OCI-LY1 (cell line): ENCODE measurements around the gene PLXND1.

ENCODE experiments used
- H2AFZ ChIP-seq: fragments of 200-600 bp; sonication (generic), shearing (Covaris generic); 2 replicates; pipeline ENCODE4 v1.6.0; 2014; ENCODE audit warnings: antibody characterized with exemption, mild to moderate bottlenecking, low read length
- H3F3A ChIP-seq: fragments of 200-600 bp; sonication (generic), shearing (Covaris generic); 2 replicates; pipeline ENCODE4 v1.6.0; 2014; ENCODE audit warnings: mild to moderate bottlenecking, antibody characterized with exemption, low read length, moderate library complexity; ENCODE audit not compliant: insufficient read depth
- H3K27ac ChIP-seq: fragments of 200-600 bp; sonication (generic); 2 replicates; pipeline ENCODE4 v1.5.1; 2014; ENCODE audit warnings: low read length, mixed run types, mild to moderate bottlenecking, low read depth; ENCODE audit not compliant: poor library complexity, severe bottlenecking
- H3K27me3 ChIP-seq: fragments of 200-600 bp; sonication (generic); 2 replicates; pipeline ENCODE4 v1.6.0; 2014; ENCODE audit warnings: antibody characterized with exemption, mild to moderate bottlenecking, low read length, moderate library complexity; ENCODE audit not compliant: insufficient read depth
- H3K36me3 ChIP-seq: fragments of 200-600 bp; sonication (generic); 2 replicates; pipeline ENCODE4 v1.6.1; 2014; ENCODE audit warnings: mild to moderate bottlenecking, antibody characterized with exemption, low read length, moderate library complexity, mixed read lengths; ENCODE audit not compliant: insufficient read depth
- H3K4me1 ChIP-seq: fragments of 200-600 bp; sonication (generic); 2 replicates; pipeline ENCODE4 v1.5.1; 2014; ENCODE audit warnings: mild to moderate bottlenecking, low read length, moderate library complexity; ENCODE audit not compliant: insufficient read depth, severe bottlenecking
- H3K4me2 ChIP-seq: fragments of 200-600 bp; sonication (generic), shearing (Covaris generic); 2 replicates; pipeline ENCODE4 v1.6.1; 2014; ENCODE audit warnings: low read length
- H3K4me3 ChIP-seq: fragments of 200-600 bp; sonication (generic); 2 replicates; pipeline ENCODE4 v1.5.1; 2014; ENCODE audit warnings: low read length, low read depth, mild to moderate bottlenecking, mixed read lengths; ENCODE audit not compliant: poor library complexity, severe bottlenecking
- H3K79me2 ChIP-seq: fragments of 200-600 bp; shearing (Covaris generic); 2 replicates; pipeline ENCODE4 v1.6.1; 2016; ENCODE audit warnings: mixed run types, low read length, mixed read lengths; ENCODE audit not compliant: insufficient read depth
- H3K9ac ChIP-seq: fragments of 200-600 bp; sonication (generic), shearing (Covaris generic); 2 replicates; pipeline ENCODE4 v1.6.1; 2014; ENCODE audit warnings: mild to moderate bottlenecking, low read length, mixed read lengths
- H3K9me2 ChIP-seq: fragments of 200-600 bp; sonication (generic), shearing (Covaris generic); 2 replicates; pipeline ENCODE4 v1.6.1; 2014; ENCODE audit warnings: low read depth, mild to moderate bottlenecking, low read length, mixed read lengths
- H3K9me3 ChIP-seq: fragments of 200-600 bp; shearing (Covaris generic); 2 replicates; pipeline ENCODE4 v1.6.1; 2014; ENCODE audit warnings: low read length, mixed read lengths
- H4K20me1 ChIP-seq: fragments of 200-600 bp; sonication (generic), shearing (Covaris generic); 2 replicates; pipeline ENCODE4 v1.6.0; 2016; ENCODE audit warnings: mild to moderate bottlenecking, low read length; ENCODE audit not compliant: insufficient read depth
- CTCF ChIP-seq: fragments of 200-600 bp; sonication (generic), shearing (Covaris generic); IDR thresholded peaks from 2 replicates; pipeline ENCODE4 v1.5.1; 2017; ENCODE audit warnings: mild to moderate bottlenecking, antibody characterized with exemption, low read length, moderate library complexity, mixed read lengths
- EZH2 ChIP-seq: fragments of 200-600 bp; sonication (generic), shearing (Covaris generic); IDR thresholded peaks from 2 replicates; pipeline ENCODE4 v1.8.0; 2017; ENCODE audit warnings: borderline replicate concordance, mixed run types, mild to moderate bottlenecking, antibody characterized with exemption, low read length, moderate library complexity, mixed read lengths

The PLXND1 gene

GRCh38 chr3:129553719-129554118 is 52.8 kb downstream of the PLXND1 start:
- no peak overlapping the region for H3K4me2 ChIP-seq
- H3K79me2 ChIP-seq = no peaks in the 10 kb centered on the region
- H3K9ac ChIP-seq = no peak overlapping the region
- H3K9me2 ChIP-seq = no peaks in the 10 kb centered on the region
- H3K36me3 ChIP-seq = no peaks in the 10 kb centered on the region
- H3F3A ChIP-seq = no peaks in the 10 kb centered on the region
- H3K4me1 ChIP-seq = peaks cover 4% of the 10 kb centered on the region
- H3K4me3 ChIP-seq = no peak overlapping the region
- H3K27me3 ChIP-seq = peaks cover 28% of the 10 kb centered on the region
- H3K9me3 ChIP-seq = no peaks in the 10 kb centered on the region
- TF ChIP-seq EZH2 (no peak), CTCF (no peak)
- no peak overlapping the region for H2AFZ ChIP-seq
- no peak overlapping the region for H3K27ac ChIP-seq
- no peaks in the 10 kb centered on the region for H4K20me1 ChIP-seq

- Histone ChIP-seq H4K20me1 (no peaks in the 10 kb centered on the region), H3K27me3 (peaks cover 28% of the 10 kb centered on the region), H3K4me3 (no peak overlapping the region), H3K79me2 (no peaks in the 10 kb centered on the region), H3K4me1 (no peaks in the 10 kb centered on the region), H3K36me3 (no peaks in the 10 kb centered on the region), H3K27ac (no peak overlapping the region), H3K9me2 (no peaks in the 10 kb centered on the region), H3F3A (no peaks in the 10 kb centered on the region), H3K9me3 (no peaks in the 10 kb centered on the region), H3K9ac (no peak overlapping the region), H3K4me2 (no peak overlapping the region), H2AFZ (no peak overlapping the region)
- TF ChIP-seq CTCF = no peak
- no peak for TF ChIP-seq EZH2
Measured at GRCh38 chr3:129553171-129553570, 53.3 kb downstream of the PLXND1 start.

- no peaks in the 10 kb centered on the region for H3K79me2 ChIP-seq
- no peaks in the 10 kb centered on the region for H3K9me3 ChIP-seq
- no peak for TF ChIP-seq EZH2
- no peaks in the 10 kb centered on the region for H3F3A ChIP-seq
- no peak overlapping the region for H3K4me3 ChIP-seq
- no peaks in the 10 kb centered on the region for H4K20me1 ChIP-seq
- H3K9ac ChIP-seq = no peak overlapping the region
- H3K9me2 ChIP-seq = no peaks in the 10 kb centered on the region
- no peak overlapping the region for H3K4me2 ChIP-seq
- no peaks in the 10 kb centered on the region for H3K36me3 ChIP-seq
- H2AFZ ChIP-seq = no peak overlapping the region
- no peak overlapping the region for H3K27ac ChIP-seq
- H3K4me1 ChIP-seq = no peaks in the 10 kb centered on the region
- peaks cover 23% of the 10 kb centered on the region for H3K27me3 ChIP-seq
Measured at GRCh38 chr3:129552287-129553050, 54.0 kb downstream of the PLXND1 start.

- Histone ChIP-seq H3K4me1 (no peaks in the 10 kb centered on the region), H3K4me3 (no peak overlapping the region), H3K9me2 (no peaks in the 10 kb centered on the region), H3K27ac (no peak overlapping the region), H2AFZ (no peak overlapping the region), H3K79me2 (no peaks in the 10 kb centered on the region), H3K4me2 (no peak overlapping the region), H3K9ac (no peak overlapping the region), H3K36me3 (no peaks in the 10 kb centered on the region), H4K20me1 (no peaks in the 10 kb centered on the region), H3K9me3 (no peaks in the 10 kb centered on the region), H3F3A (no peaks in the 10 kb centered on the region), H3K27me3 (peaks cover 7% of the 10 kb centered on the region; the same call in 1 of the 2 replicates)
- TF ChIP-seq CTCF (no peak), EZH2 (no peak)
Measured at GRCh38 chr3:129549805-129550204, 56.7 kb downstream of the PLXND1 start.
